MCF 10A (cell line): ENCODE results near the gene MAPRE3. TPM values are rescaled to one million over a fixed set of nuclear protein-coding genes. Genes with fewer than 3 reads are reported as not detected.

Experiments used
- BruUV-seq: library from RNA; stranded (reverse); fragments of 400-500 nt; replicated peaks from 2 replicates; lab custom pipeline; 2021; lab: Mats Ljungman, UMichigan
- CTCF ChIA-PET: fragments of 300-600 bp; sonication (Branson Sonifier 250); formaldehyde crosslinking; extraction: SDS; loops from one replicate; lab custom pipeline; 2021; ENCODE audit warnings: antibody characterized with exemption, inconsistent platforms; lab: Yijun Ruan, JAX
- POLR2A ChIA-PET: fragments of 300-600, 350-650 bp; sonication (Branson Sonifier 250); formaldehyde crosslinking; extraction: SDS; loops from one replicate; lab custom pipeline; 2020; ENCODE audit warnings: antibody characterized with exemption, inconsistent platforms; lab: Yijun Ruan, JAX
- DNase-seq: peaks from one replicate; pipeline ENCODE4 v3.0.0-alpha.2; 2018; ENCODE audit not compliant: unreplicated experiment
- H3K27ac Mint-ChIP-seq: one replicate; pipeline ENCODE4 v1.8.0; 2022; ENCODE audit warnings: mild to moderate bottlenecking, low read depth, mixed read lengths; ENCODE audit not compliant: unreplicated experiment
- H3K27me3 Mint-ChIP-seq: one replicate; pipeline ENCODE4 v1.8.0; 2022; ENCODE audit warnings: mixed read lengths; ENCODE audit not compliant: insufficient read depth, unreplicated experiment
- H3K36me3 Mint-ChIP-seq: one replicate; pipeline ENCODE4 v1.8.0; 2022; ENCODE audit warnings: mild to moderate bottlenecking, moderate library complexity, mixed read lengths; ENCODE audit not compliant: insufficient read depth, unreplicated experiment
- H3K4me1 Mint-ChIP-seq: one replicate; pipeline ENCODE4 v1.8.0; 2022; ENCODE audit warnings: mixed read lengths; ENCODE audit not compliant: insufficient read depth, unreplicated experiment
- H3K4me3 Mint-ChIP-seq: one replicate; pipeline ENCODE4 v1.8.0; 2022; ENCODE audit warnings: mild to moderate bottlenecking, moderate library complexity, mixed read lengths; ENCODE audit not compliant: unreplicated experiment
- H3K9me3 Mint-ChIP-seq: one replicate; pipeline ENCODE4 v1.8.0; 2022; ENCODE audit warnings: mixed read lengths; ENCODE audit not compliant: unreplicated experiment
- CTCF ChIP-seq: fragments of 200-600 bp; IDR thresholded peaks from one replicate; pipeline ENCODE4 v1.8.0; 2022; ENCODE audit warnings: antibody characterized with exemption, mild to moderate bottlenecking; ENCODE audit not compliant: unreplicated experiment
- intact Hi-C: fragments of 100-400 bp; cut with micrococcal nuclease; formaldehyde crosslinking; loops from 2 replicates; pipeline ENCODE4 v1.14.1; 2022
- total RNA-seq: library from RNA; stranded (reverse); gene quantifications from 2 replicates; pipeline ENCODE4 v1.2.3, GENCODE V29; 2022

The MAPRE3 gene
- total RNA-seq, 1 experiment from 2014 or later, result 18.0 TPM

GRCh38 chr2:26994983-26995382 lies 24.5 kb downstream of the MAPRE3 start:
- ChIA-PET CTCF (interaction anchor here (0.6 to 1.2 kb wide), 3 partner anchors 16 to 23 kb away, joined by 3 to 7 read pairs (median 4); no protein-coding TSS in a partner anchor), POLR2A (interaction anchor here (1.2 kb wide), 1 partner anchor 10 kb away, joined by 3 read pairs; no protein-coding TSS in a partner anchor)
- DNase-seq, result no peak
- Mint-ChIP-seq H3K9me3 (no peaks in the 10 kb centered on the region), H3K36me3 (no peaks in the 10 kb centered on the region), H3K27me3 (no peaks in the 10 kb centered on the region), H3K4me1 (no peaks in the 10 kb centered on the region), H3K4me3 (no peak overlapping the region), H3K27ac (no peak overlapping the region)
- no peak for TF ChIP-seq CTCF
- BruUV-seq, result no TSS peak
- intact Hi-C loops, result no loop called here

GRCh38 chr2:26997394-26997793 lies 27.0 kb downstream of the MAPRE3 start:
- Mint-ChIP-seq H3K27ac (no peak overlapping the region), H3K27me3 (no peaks in the 10 kb centered on the region), H3K36me3 (no peaks in the 10 kb centered on the region), H3K4me1 (peaks cover 6% of the 10 kb centered on the region), H3K4me3 (no peak overlapping the region), H3K9me3 (no peaks in the 10 kb centered on the region)
- TF ChIP-seq CTCF, result no peak
- ChIA-PET CTCF (interaction anchor here (0.7 to 1.6 kb wide), 3 partner anchors 13 to 36 kb away, joined by 3 to 6 read pairs (median 5); no protein-coding TSS in a partner anchor), POLR2A (interaction anchor here (0.6 to 2.0 kb wide), 3 partner anchors 13 to 45 kb away, joined by 3 to 6 read pairs (median 3); no protein-coding TSS in a partner anchor)
- no TSS peak for BruUV-seq
- DNase-seq, result no peak
- intact Hi-C loops, result no loop called here

GRCh38 chr2:26998323-26998722 lies 27.9 kb downstream of the MAPRE3 start:
- ChIA-PET CTCF (interaction anchor here (0.7 to 1.6 kb wide), 6 partner anchors 14 to 56 kb away, joined by 3 to 6 read pairs (median 3); no protein-coding TSS in a partner anchor), POLR2A (interaction anchor here (2.0 kb wide), 1 partner anchor 12 kb away, joined by 6 read pairs; no protein-coding TSS in a partner anchor)
- intact Hi-C loops, result no loop called here

GRCh38 chr2:27000228-27000627 lies 29.8 kb downstream of the MAPRE3 start:
- Mint-ChIP-seq H3K27me3 (no peaks in the 10 kb centered on the region), H3K9me3 (no peaks in the 10 kb centered on the region), H3K36me3 (no peaks in the 10 kb centered on the region), H3K4me1 (peaks cover 11% of the 10 kb centered on the region), H3K4me3 (no peak overlapping the region), H3K27ac (no peak overlapping the region)
- no TSS peak for BruUV-seq
- DNase-seq, result no peak
- POLR2A ChIA-PET, result no interaction called here
- intact Hi-C loops, result no loop called here
- no peak for TF ChIP-seq CTCF
- CTCF ChIA-PET, result no interaction called here

More at GRCh38 chr2:26998323-26998722, 27.9 kb downstream of the MAPRE3 start:
- BruUV-seq, result no TSS peak
- TF ChIP-seq CTCF, result no peak
- H3K36me3 Mint-ChIP-seq, result no peaks in the 10 kb centered on the region
- no peaks in the 10 kb centered on the region for H3K27me3 Mint-ChIP-seq
- no peaks in the 10 kb centered on the region for H3K9me3 Mint-ChIP-seq
- no peak for DNase-seq
- no peak overlapping the region for H3K4me3 Mint-ChIP-seq
- peaks cover 6% of the 10 kb centered on the region for H3K4me1 Mint-ChIP-seq
- H3K27ac Mint-ChIP-seq, result no peak overlapping the region
